WERI-Rb-1 (cell line): ENCODE data around the gene ANO10.
A peak's percentile ranks its signal among the peaks of the same experiment; 100 is the strongest.

Experiments used
- DNase-seq: peaks from one replicate; pipeline ENCODE4 v3.0.0-alpha.2; 2020
- H3K27ac ChIP-seq: fragments of 250-450 bp; sonication (Bioruptor Pico); 2 replicates; pipeline ENCODE4 v1.5.1; 2020; ENCODE audit warnings: mild to moderate bottlenecking, moderate library complexity
- H3K27me3 ChIP-seq: fragments of 250-450 bp; sonication (Bioruptor Pico); 2 replicates; pipeline ENCODE4 v1.5.1; 2021; ENCODE audit warnings: mild to moderate bottlenecking, low read depth, moderate library complexity; ENCODE audit not compliant: insufficient read depth, severe bottlenecking
- H3K36me3 ChIP-seq: fragments of 250-450 bp; sonication (Bioruptor Pico); 2 replicates; pipeline ENCODE4 v1.5.1; 2020; ENCODE audit warnings: mild to moderate bottlenecking, moderate library complexity
- H3K4me3 ChIP-seq: 2 replicates; pipeline ENCODE4 v1.5.1; 2011; ENCODE audit warnings: low read depth, mild to moderate bottlenecking, control low read depth, low read length
- H3K9me3 ChIP-seq: fragments of 250-450 bp; sonication (Bioruptor Pico); 2 replicates; pipeline ENCODE4 v1.5.1; 2021; ENCODE audit warnings: mild to moderate bottlenecking, moderate library complexity; ENCODE audit not compliant: severe bottlenecking
- CTCF ChIP-seq: IDR thresholded peaks from 2 replicates; pipeline ENCODE4 v1.5.1; 2011; ENCODE audit warnings: low read depth, mild to moderate bottlenecking, control low read depth, inconsistent platforms, low read length

The ANO10 gene

GRCh38 chr3:43413676-43414368, 208.0 kb downstream of the ANO10 start:
- H3K27me3 ChIP-seq: no peaks in the 10 kb centered on the region
- no peak overlapping the region for H3K27ac ChIP-seq
- H3K4me3 ChIP-seq: no peak overlapping the region
- no peak for TF ChIP-seq CTCF
- DNase-seq: peak; percentile 13
- H3K9me3 ChIP-seq: no peaks in the 10 kb centered on the region
- no peaks in the 10 kb centered on the region for H3K36me3 ChIP-seq

- Histone ChIP-seq H3K27me3 (no peaks in the 10 kb centered on the region), H3K4me3 (no peak overlapping the region), H3K9me3 (no peaks in the 10 kb centered on the region), H3K36me3 (no peaks in the 10 kb centered on the region), H3K27ac (no peak overlapping the region)
- TF ChIP-seq CTCF: no peak
- DNase-seq: no peak
Measured at GRCh38 chr3:43411429-43411828, 210.4 kb downstream of the ANO10 start.

- Histone ChIP-seq H3K36me3 (no peaks in the 10 kb centered on the region), H3K27ac (no peak overlapping the region), H3K4me3 (no peak overlapping the region), H3K9me3 (no peaks in the 10 kb centered on the region), H3K27me3 (no peaks in the 10 kb centered on the region)
- no peak for TF ChIP-seq CTCF
- DNase-seq: no peak
Measured at GRCh38 chr3:43410592-43410991, 211.2 kb downstream of the ANO10 start.

- Histone ChIP-seq H3K9me3 (no peaks in the 10 kb centered on the region), H3K4me3 (no peak overlapping the region), H3K27me3 (no peaks in the 10 kb centered on the region), H3K36me3 (no peaks in the 10 kb centered on the region), H3K27ac (no peak overlapping the region)
- no peak for DNase-seq
- TF ChIP-seq CTCF: no peak
Measured at GRCh38 chr3:43409506-43409905, 212.3 kb downstream of the ANO10 start.

- Histone ChIP-seq H3K4me3 (no peak overlapping the region), H3K27me3 (no peaks in the 10 kb centered on the region)
- no peak for TF ChIP-seq CTCF
Measured at GRCh38 chr3:43406643-43407023, 215.2 kb downstream of the ANO10 start.

More at GRCh38 chr3:43406643-43407023, 215.2 kb downstream of the ANO10 start:
- no peak overlapping the region for H3K27ac ChIP-seq
- no peak for DNase-seq
- no peaks in the 10 kb centered on the region for H3K9me3 ChIP-seq
- H3K36me3 ChIP-seq: no peaks in the 10 kb centered on the region
